T-helper 1 cell treated with Interleukin-12 subunit alpha and Interleukin-12 subunit beta and Interleukin-4 antibody, amounts not matched to agents 30 μg/mL and 1 μg/mL, for 36 hours (primary cell): ENCODE results near the gene COA5.
"Not testable (repeated sequence)": the region's sequence is repeated elsewhere in the genome, so short reads cannot be mapped to it uniquely, and the experiment has no call there.

Source experiments
- H3K27ac Mint-ChIP-seq: one replicate; pipeline ENCODE4 v1.8.0; 2021; ENCODE audit warnings: mild to moderate bottlenecking, mixed read lengths
- H3K27me3 Mint-ChIP-seq: one replicate; pipeline ENCODE4 v1.8.0; 2021; ENCODE audit warnings: low read depth, mixed read lengths
- H3K36me3 Mint-ChIP-seq: one replicate; pipeline ENCODE4 v1.8.0; 2021; ENCODE audit warnings: low read depth, mixed read lengths
- H3K4me1 Mint-ChIP-seq: one replicate; pipeline ENCODE4 v1.8.0; 2021; ENCODE audit warnings: low read depth, mixed read lengths
- H3K4me3 Mint-ChIP-seq: one replicate; pipeline ENCODE4 v1.8.0; 2021; ENCODE audit warnings: mild to moderate bottlenecking, moderate library complexity, mixed read lengths
- H3K9me3 Mint-ChIP-seq: one replicate; pipeline ENCODE4 v1.8.0; 2021; ENCODE audit warnings: mixed read lengths

The COA5 gene

GRCh38 chr2:98617149-98617548 lies 8.8 kb upstream of the COA5 start:
- Mint-ChIP-seq H3K27ac (no peak overlapping the region), H3K4me3 (no peak overlapping the region), H3K36me3 (peaks cover 61% of the 10 kb centered on the region)

DNA sequence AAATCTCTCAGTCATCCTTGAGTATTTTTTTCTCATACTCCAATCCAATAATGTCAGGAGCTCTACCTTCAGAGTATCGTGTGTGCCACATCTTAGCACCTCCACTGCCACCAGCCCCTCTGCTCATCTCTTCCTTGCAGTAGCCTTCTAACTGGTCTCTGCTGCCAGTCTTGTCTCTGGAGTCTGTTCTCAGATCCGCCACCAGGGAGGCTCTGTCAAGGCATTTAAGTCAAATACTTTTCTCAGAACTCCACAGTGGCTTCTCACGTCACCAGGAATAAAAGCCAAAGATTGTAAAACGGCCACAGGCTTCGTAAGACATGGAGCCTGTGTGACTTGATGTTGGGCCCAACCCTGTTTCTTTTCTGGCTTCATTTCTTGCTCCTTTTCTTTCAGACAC lies 7.2 kb upstream of the COA5 start:
- Mint-ChIP-seq H3K36me3 (peaks cover 59% of the 10 kb centered on the region), H3K4me3 (no peak overlapping the region), H3K27me3 (no peaks in the 10 kb centered on the region), H3K4me1 (peaks cover 43% of the 10 kb centered on the region), H3K9me3 (no peaks in the 10 kb centered on the region), H3K27ac (peak overlapping the region; percentile 12)

More at GRCh38 chr2:98617149-98617548, 8.8 kb upstream of the COA5 start:
- Mint-ChIP-seq H3K27me3 (no peaks in the 10 kb centered on the region), H3K9me3 (no peaks in the 10 kb centered on the region), H3K4me1 (peaks cover 34% of the 10 kb centered on the region)

DNA sequence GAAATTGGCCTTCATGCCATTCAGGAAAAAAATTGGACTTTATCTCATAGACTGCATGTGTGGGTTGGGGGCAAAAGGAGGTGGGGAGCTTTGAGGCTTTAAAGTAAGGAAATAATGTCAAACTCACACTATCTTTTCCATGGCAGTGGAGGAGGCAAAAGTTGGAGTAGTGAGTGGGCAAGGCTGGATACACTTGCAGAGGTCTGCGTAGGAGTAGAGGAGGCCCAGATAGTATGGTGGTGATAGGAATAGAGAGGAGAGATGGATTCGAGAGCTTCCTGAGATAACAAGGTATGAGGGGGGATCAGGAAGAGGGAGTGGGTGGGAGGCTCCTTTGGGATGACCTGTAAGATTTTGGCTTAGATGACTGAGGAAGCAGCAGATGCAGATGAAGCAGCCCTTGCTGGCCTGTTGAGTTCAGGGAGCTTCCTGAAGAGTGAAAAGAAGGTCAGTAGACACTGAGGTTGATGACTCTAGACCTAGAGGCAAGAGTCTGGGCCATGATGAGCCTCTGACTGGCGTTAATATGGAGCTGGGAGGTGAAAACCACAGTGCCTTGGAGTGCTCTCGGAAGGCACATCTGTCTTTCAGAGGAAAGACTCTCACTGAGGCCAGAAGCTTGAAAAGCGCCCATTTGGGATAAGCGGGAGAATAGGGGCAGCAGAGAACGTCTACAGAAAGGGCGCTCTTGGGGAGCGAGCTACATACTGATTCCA lies 5.9 kb upstream of the COA5 start:
- Mint-ChIP-seq H3K27ac (peak overlapping the region; percentile 17), H3K9me3 (no peaks in the 10 kb centered on the region), H3K27me3 (no peaks in the 10 kb centered on the region), H3K36me3 (peaks cover 53% of the 10 kb centered on the region), H3K4me3 (no peak overlapping the region), H3K4me1 (peaks cover 50% of the 10 kb centered on the region)

DNA sequence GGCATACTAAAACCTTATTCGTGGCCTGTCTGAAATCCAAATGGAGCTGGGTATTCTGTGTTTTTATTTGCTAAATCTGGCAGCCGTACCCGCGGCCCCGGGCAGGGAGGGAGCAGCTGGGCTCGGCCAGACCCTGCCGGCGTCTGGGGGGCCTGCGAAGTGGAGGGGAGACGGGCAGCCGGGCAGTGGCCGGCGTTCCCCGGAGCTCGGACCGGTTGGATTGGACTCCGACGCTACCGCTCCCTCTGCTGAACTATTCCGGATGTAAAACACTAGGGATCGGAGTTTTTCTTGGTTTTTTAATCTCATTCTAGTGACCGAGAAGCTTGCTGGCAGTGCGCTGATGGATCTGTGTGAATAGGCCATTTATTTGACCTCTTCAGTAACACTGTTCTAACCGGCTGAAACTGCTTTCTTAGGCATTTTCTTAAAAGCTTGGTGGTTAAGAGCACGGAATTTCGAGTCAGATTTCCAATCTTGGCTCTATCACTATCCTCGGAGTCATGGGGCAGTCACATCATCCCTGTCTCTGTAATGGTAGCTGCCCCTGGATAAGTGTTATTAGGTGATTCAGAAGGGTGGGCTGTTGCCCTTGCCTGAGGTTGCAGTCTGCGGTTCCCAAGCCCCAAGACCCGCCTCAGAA lies 771 bp upstream of the COA5 start:
- H3K27ac Mint-ChIP-seq: peak overlapping the region; percentile 79
- H3K27me3 Mint-ChIP-seq: no peaks in the 10 kb centered on the region
- peaks cover 53% of the 10 kb centered on the region for H3K4me1 Mint-ChIP-seq
- peaks cover 23% of the 10 kb centered on the region for H3K36me3 Mint-ChIP-seq
- no peaks in the 10 kb centered on the region for H3K9me3 Mint-ChIP-seq
- peak overlapping the region; percentile 82 for H3K4me3 Mint-ChIP-seq

- Mint-ChIP-seq H3K9me3 (no peaks in the 10 kb centered on the region), H3K4me1 (peaks cover 47% of the 10 kb centered on the region), H3K4me3 (peak overlapping the region; percentile 82), H3K27me3 (no peaks in the 10 kb centered on the region), H3K36me3 (peaks cover 15% of the 10 kb centered on the region), H3K27ac (peak overlapping the region; percentile 79)
Observed at GRCh38 chr2:98607741-98608115, 584 bp downstream of the COA5 start.

DNA sequence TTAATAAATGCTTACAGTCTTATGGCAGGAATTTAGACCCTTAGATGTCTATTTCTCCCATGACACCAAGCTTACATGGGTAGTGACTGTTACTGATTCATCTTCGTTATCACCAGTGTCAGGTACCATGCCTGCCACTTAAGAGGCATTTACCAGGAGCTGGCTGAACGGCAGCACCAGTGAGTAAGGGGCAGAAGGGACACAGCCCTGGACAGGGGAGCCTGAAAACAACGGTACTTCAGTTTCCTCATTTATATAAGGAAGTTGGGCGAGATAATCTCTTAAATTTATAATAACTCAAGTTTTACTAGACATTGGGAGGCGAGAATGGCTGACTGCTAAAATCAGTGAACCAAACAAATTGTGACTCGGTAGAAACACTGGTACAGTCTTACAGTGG lies 1.2 kb downstream of the COA5 start:
- H3K4me3 Mint-ChIP-seq: peak overlapping the region; percentile 82
- peaks cover 47% of the 10 kb centered on the region for H3K4me1 Mint-ChIP-seq
- H3K27me3 Mint-ChIP-seq: no peaks in the 10 kb centered on the region
- H3K27ac Mint-ChIP-seq: peak overlapping the region; percentile 79
- no peaks in the 10 kb centered on the region for H3K9me3 Mint-ChIP-seq
- H3K36me3 Mint-ChIP-seq: peaks cover 15% of the 10 kb centered on the region

GRCh38 chr2:98606431-98606830 lies 1.9 kb downstream of the COA5 start:
- Mint-ChIP-seq H3K9me3 (no peaks in the 10 kb centered on the region), H3K4me1 (peaks cover 43% of the 10 kb centered on the region), H3K36me3 (peaks cover 13% of the 10 kb centered on the region), H3K4me3 (no peak overlapping the region), H3K27ac (no peak overlapping the region), H3K27me3 (no peaks in the 10 kb centered on the region)

- Mint-ChIP-seq H3K36me3 (peaks cover 12% of the 10 kb centered on the region), H3K27ac (no peak overlapping the region), H3K27me3 (no peaks in the 10 kb centered on the region), H3K4me1 (peaks cover 30% of the 10 kb centered on the region), H3K9me3 (no peaks in the 10 kb centered on the region), H3K4me3 (no peak overlapping the region)
Observed at GRCh38 chr2:98605076-98605475, 3.2 kb downstream of the COA5 start.

- H3K4me3 Mint-ChIP-seq: no peak overlapping the region
- no peaks in the 10 kb centered on the region for H3K27me3 Mint-ChIP-seq
- H3K4me1 Mint-ChIP-seq: peaks cover 25% of the 10 kb centered on the region
- H3K27ac Mint-ChIP-seq: no peak overlapping the region
- peaks cover 15% of the 10 kb centered on the region for H3K36me3 Mint-ChIP-seq
- H3K9me3 Mint-ChIP-seq: no peaks in the 10 kb centered on the region
Observed at GRCh38 chr2:98604547-98604946, 3.8 kb downstream of the COA5 start.

DNA sequence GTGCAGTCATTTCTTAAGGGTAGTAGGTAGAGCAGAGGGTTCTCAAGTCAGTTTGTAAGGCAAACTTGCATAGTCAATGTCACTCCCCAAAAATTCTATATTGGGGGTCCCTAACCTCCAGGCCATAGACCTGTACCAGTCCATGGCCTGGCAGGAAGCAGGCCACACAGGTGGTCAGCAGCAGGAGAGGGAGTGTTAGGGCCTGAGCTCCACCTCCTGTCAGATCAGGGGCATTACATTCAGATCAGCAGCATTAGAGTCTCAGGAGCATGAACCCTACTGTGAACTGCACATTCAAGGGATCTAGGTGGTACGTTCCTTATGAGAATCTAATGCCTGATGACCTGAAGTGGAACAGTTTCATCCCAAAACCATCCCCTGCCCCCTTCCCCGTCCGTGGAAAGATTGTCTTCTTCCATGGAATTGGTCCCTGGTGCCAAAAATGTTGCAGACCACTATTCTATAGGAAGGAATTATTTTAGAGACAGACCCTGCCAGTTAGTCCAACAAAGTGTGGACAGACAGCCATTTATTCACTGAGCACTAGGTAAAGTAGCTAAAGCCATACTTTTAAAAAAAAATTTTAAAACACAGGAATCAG lies 6.7 kb downstream of the COA5 start:
- peaks cover 9% of the 10 kb centered on the region for H3K4me1 Mint-ChIP-seq
- H3K4me3 Mint-ChIP-seq: no peak overlapping the region
- H3K27ac Mint-ChIP-seq: no peak overlapping the region
- peaks cover 26% of the 10 kb centered on the region for H3K36me3 Mint-ChIP-seq
- H3K9me3 Mint-ChIP-seq: no peaks in the 10 kb centered on the region
- no peaks in the 10 kb centered on the region for H3K27me3 Mint-ChIP-seq

DNA sequence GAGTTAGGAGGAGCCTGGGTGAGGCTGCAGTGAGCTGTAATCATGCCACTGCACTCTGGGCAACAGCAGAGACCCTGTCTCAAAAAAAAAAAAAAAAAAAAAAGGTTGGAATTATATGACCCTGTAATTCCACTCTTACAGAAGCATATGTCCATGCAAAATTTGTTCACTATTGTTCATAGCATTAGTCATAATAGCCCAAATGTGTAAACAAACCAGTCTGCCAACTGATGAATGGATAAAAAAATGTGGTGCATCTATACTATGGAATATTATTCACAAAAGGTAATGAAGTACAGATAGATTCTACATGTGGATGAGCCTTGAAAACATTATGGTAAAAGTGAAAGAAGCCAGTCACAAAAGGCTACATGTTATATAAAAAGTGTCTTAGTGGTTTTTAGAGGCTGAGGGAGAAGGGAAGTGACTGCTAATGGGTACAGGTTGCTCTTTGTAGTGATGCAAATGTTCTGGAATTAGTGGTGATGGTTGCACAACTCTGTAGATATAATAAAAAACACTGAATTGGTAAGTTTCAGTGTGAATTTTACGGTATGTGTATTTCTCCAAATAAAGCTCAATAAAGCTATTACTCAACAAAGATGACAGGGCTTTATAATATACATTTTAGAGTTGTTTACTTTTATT lies 9.4 kb downstream of the COA5 start:
- Mint-ChIP-seq H3K27ac (no peak overlapping the region), H3K9me3 (peaks cover 3% of the 10 kb centered on the region), H3K36me3 (peaks cover 39% of the 10 kb centered on the region), H3K4me1 (no peaks in the 10 kb centered on the region), H3K4me3 (no peak overlapping the region), H3K27me3 (no peaks in the 10 kb centered on the region)

DNA sequence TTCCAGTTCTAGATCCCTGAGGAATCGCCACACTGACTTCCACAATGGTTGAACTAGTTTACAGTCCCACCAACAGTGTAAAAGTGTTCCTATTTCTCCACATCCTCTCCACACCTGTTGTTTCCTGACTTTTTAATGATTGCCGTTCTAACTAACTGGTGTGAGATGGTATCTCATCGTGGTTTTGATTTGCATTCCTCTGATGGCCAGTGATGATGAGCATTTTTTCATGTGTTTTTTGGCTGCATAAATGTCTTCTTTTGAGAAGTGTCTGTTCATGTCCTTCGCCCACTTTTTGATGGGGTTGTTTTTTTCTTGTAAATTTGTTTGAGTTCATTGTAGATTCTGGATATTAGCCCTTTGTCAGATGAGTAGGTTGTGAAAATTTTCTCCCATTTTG lies 13.6 kb downstream of the COA5 start:
- H3K4me3 Mint-ChIP-seq, H3K27ac Mint-ChIP-seq, H3K4me1 Mint-ChIP-seq, H3K27me3 Mint-ChIP-seq: not testable (repeated sequence)
- Mint-ChIP-seq H3K9me3 (peaks cover 11% of the 10 kb centered on the region), H3K36me3 (peaks cover 55% of the 10 kb centered on the region)

DNA sequence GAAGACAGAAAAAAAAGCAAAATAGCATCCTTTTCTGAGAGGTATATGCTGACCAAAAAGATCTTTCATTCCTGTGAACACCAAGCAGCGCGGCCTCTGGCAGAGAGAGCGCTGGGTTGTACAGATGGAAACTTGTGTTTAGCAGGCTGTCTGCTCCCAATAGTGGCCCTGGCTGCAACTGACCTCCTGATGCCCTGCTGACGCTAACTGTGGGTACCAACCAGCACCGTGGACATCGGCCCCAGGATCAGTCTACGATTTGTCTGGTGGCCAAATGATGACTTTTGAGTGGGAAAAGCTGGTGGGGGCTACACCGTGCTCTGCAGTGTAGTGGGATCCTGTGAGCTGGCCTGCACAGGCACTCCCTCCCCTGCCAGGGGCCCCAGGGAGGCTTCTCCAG lies 15.7 kb downstream of the COA5 start:
- Mint-ChIP-seq H3K36me3 (peaks cover 57% of the 10 kb centered on the region), H3K9me3 (peaks cover 11% of the 10 kb centered on the region), H3K27me3 (no peaks in the 10 kb centered on the region), H3K4me1 (peaks cover 11% of the 10 kb centered on the region), H3K27ac (no peak overlapping the region), H3K4me3 (no peak overlapping the region)

GRCh38 chr2:98589489-98589888 lies 18.8 kb downstream of the COA5 start:
- H3K9me3 Mint-ChIP-seq: peaks cover 11% of the 10 kb centered on the region
- peaks cover 11% of the 10 kb centered on the region for H3K4me1 Mint-ChIP-seq
- H3K36me3 Mint-ChIP-seq: peaks cover 59% of the 10 kb centered on the region
- no peak overlapping the region for H3K4me3 Mint-ChIP-seq
- no peaks in the 10 kb centered on the region for H3K27me3 Mint-ChIP-seq
- H3K27ac Mint-ChIP-seq: no peak overlapping the region
